ENCODE measurements around the gene SPPL2A.

- TF ChIP-seq CTCF (IDR thresholded peaks at IDR 0.05; ENCODE audit: low read length): no peak
- no peak for TF ChIP-seq EZH2 (IDR thresholded peaks at IDR 0.05; ENCODE audit: borderline replicate concordance, low read length)
Observed at GRCh38 chr15:50786438-50786837, 20.9 kb upstream of the SPPL2A start.

Measured in OCI-LY1 (cell line).